ENCODE measurements around the gene ZFYVE21.

DNA sequence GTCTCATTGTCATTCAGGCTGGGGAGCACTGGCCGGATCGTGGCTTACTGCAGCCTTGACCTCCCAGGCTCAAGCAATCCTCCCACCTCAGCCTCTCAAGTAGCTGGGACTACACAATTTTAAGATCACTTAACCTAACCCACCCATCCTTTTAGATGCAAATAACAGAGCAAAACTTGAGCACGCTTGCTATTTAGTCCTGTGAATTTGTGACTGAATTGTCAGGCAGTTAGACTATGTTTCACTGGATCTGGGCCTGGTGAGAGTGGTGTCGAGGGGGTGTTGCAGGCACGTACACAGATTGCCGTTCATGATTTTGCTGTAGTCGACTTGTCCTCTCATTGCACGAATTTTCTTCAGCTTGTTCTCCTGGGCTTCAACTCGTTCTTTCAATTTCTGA is 38.2 kb downstream of the ZFYVE21 start:
- no peak for TF ChIP-seq CTCF (IDR thresholded peaks at IDR 0.05; ENCODE audit: insufficient read depth, low read length)
- TF ChIP-seq POLR2AphosphoS5 (IDR thresholded peaks at IDR 0.05; ENCODE audit: low read depth): no peak
- TF ChIP-seq GABPA (IDR thresholded peaks at IDR 0.05; ENCODE audit: low read depth): no peak

Data from HL-60 (cell line).